ENCODE results near the gene NAPSA. TPM values are rescaled to one million over a fixed set of nuclear protein-coding genes. Genes with fewer than 3 reads are reported as not detected.

NAPSA gene
- total and polyA plus RNA-seq, 2 donors (not counting 3 experiments of a cell fraction or from before 2014, with no cell fraction given): 0.19 TPM; not detected in 1

- H3K9me3 ChIP-seq (replicated peaks; ENCODE audit: control insufficient read depth, insufficient read depth, low read length): no peaks in the 10 kb centered on the region
- no peak for FAIRE-seq
- no peak overlapping the region for H3K27ac ChIP-seq (ENCODE audit: insufficient read depth, low read depth, low read length)
- no peak overlapping the region for H3K4me2 ChIP-seq (ENCODE audit: insufficient read depth, low read length)
- peaks cover 13 to 14% of the 10 kb centered on the region in 2 experiments for H3K27me3 ChIP-seq (ENCODE audit: control insufficient read depth in 2 of 2, insufficient read depth in 2 of 2, low read length in 2 of 2)
- H4K20me1 ChIP-seq (replicated peaks; ENCODE audit: control insufficient read depth, extremely low read depth, insufficient read depth, low read length): no peaks in the 10 kb centered on the region
- no peak overlapping the region for H3K9ac ChIP-seq (replicated peaks; ENCODE audit: extremely low read depth, insufficient read depth, low read length)
- no peak for DNase-seq (ENCODE audit: low read depth, low spot score)
- H3K36me3 ChIP-seq (ENCODE audit: control insufficient read depth in 2 of 2, extremely low read depth in 1 of 2, insufficient read depth in 2 of 2, low read length in 2 of 2): no peaks in the 10 kb centered on the region
- H3K9me1 ChIP-seq (replicated peaks; ENCODE audit: control insufficient read depth, extremely low read depth, insufficient read depth, low read length): no peaks in the 10 kb centered on the region
- no peaks in the 10 kb centered on the region for H3K79me2 ChIP-seq (ENCODE audit: control insufficient read depth, insufficient read depth, low read length)
- H2AFZ ChIP-seq (ENCODE audit: low read depth, low read length): no peak overlapping the region
- BruUV-seq (replicated peaks): no TSS peak
- H3K4me1 ChIP-seq (ENCODE audit: control insufficient read depth, extremely low read depth, insufficient read depth, low read length): no peaks in the 10 kb centered on the region
- intact Hi-C loops (cut with micrococcal nuclease): no loop called here
- POLR2A ChIA-PET: no interaction called here
- CTCF ChIA-PET: no interaction called here
- dilution Hi-C loops (cut with MboI; ENCODE audit: extremely low pct_ligation_motif_present, low sequenced_read_pairs): no loop called here
- no peak overlapping the region for H3K4me3 ChIP-seq (replicated peaks in 1 of 3; ENCODE audit: insufficient read depth in 1 of 3, low read depth in 1 of 3, low read length in 3 of 3)
- TF ChIP-seq CTCF (IDR thresholded peaks at IDR 0.05; ENCODE audit: extremely low read depth in 1 of 2, insufficient read depth in 1 of 2, low read depth in 1 of 2, low read length in 2 of 2): no peak
- no peak for TF ChIP-seq MAX (IDR thresholded peaks at IDR 0.05; ENCODE audit: insufficient read depth, insufficient read length)
- no peak for TF ChIP-seq POLR2AphosphoS5 (IDR thresholded peaks at IDR 0.05; ENCODE audit: insufficient read depth, low read depth, low read length)
- TF ChIP-seq GATA2 (IDR thresholded peaks at IDR 0.05; ENCODE audit: insufficient read depth, insufficient read length, low read depth, low read length): no peak
- TF ChIP-seq FOS (IDR thresholded peaks at IDR 0.05; ENCODE audit: borderline replicate concordance, insufficient read depth, low read length): no peak
- TF ChIP-seq JUN (IDR thresholded peaks at IDR 0.05; ENCODE audit: borderline replicate concordance, insufficient read depth, insufficient read length, low read depth): no peak
- no peak for TF ChIP-seq EZH2 (IDR thresholded peaks at IDR 0.05; ENCODE audit: borderline replicate concordance, low read depth, low read length, severe bottlenecking)
- no peak for TF ChIP-seq POLR2A (IDR thresholded peaks at IDR 0.05; ENCODE audit: low read depth, low read length)
Measured at GRCh38 chr19:50322234-50322633, 43.2 kb downstream of the NAPSA start.

All from endothelial cell of umbilical vein (primary cell).